SU-DHL-6 (cell line): Measurements from ENCODE around the gene PTTG1IP2.

ENCODE experiments used
- CTCF ChIP-seq: fragments of 200-600 bp; sonication (generic); IDR thresholded peaks from one replicate; pipeline ENCODE4 v1.5.1; 2017; ENCODE audit warnings: antibody characterized with exemption, mild to moderate bottlenecking, low read length, moderate library complexity; ENCODE audit not compliant: insufficient read depth, poor library complexity, severe bottlenecking
- EZH2phosphoT487 ChIP-seq: fragments of 200-600 bp; sonication (generic), shearing (Covaris generic); conservative IDR thresholded peaks from 2 replicates; pipeline ENCODE4 v1.6.1; 2018; ENCODE audit warnings: mild to moderate bottlenecking, antibody characterized with exemption, low read length, moderate library complexity, mixed read lengths

GRCh38 chr7:90465816-90466215 is 3.6 kb upstream of the PTTG1IP2 start:
- TF ChIP-seq CTCF (no peak), EZH2phosphoT487 (no peak)
